DMS 273 treated with DMSO at 0.1 percent for 48 hours (cell line): ENCODE results near the gene ARFGAP2.
A peak's percentile ranks its signal among the peaks of the same experiment; 100 is the strongest.
"Not testable (repeated sequence)": the region's sequence is repeated elsewhere in the genome, so short reads cannot be mapped to it uniquely, and the experiment has no call there.

Experiments used
- DNase-seq: peaks from one replicate; lab custom pipeline; 2025; lab: John Stamatoyannopoulos, UW

Gene ARFGAP2

GRCh38 chr11:47176328-47177228 is at the start of gene ARFGAP2:
ARFGAP2 (minus strand) TSS chr11:47176879; CDS start chr11:47176853, 26 bp downstream.
- peak; percentile 70 for DNase-seq

GRCh38 chr11:47225552-47226400 is 49.1 kb upstream of the ARFGAP2 start:
- no peak for DNase-seq

GRCh38 chr11:47222696-47223095 is 46.0 kb upstream of the ARFGAP2 start:
- DNase-seq = no peak

- DNase-seq = no peak
These were observed 43.7 kb upstream of the ARFGAP2 start for GRCh38 chr11:47220401-47220821.

GRCh38 chr11:47216121-47216798 is 39.6 kb upstream of the ARFGAP2 start:
- no peak for DNase-seq

- no peak for DNase-seq
These were observed 38.8 kb upstream of the ARFGAP2 start for GRCh38 chr11:47215366-47215910.

GRCh38 chr11:47213950-47214565 is 37.4 kb upstream of the ARFGAP2 start:
- DNase-seq = peak; percentile 73

- DNase-seq = no peak
These were observed 36.3 kb upstream of the ARFGAP2 start for GRCh38 chr11:47212938-47213337.

- no peak for DNase-seq
These were observed 31.9 kb upstream of the ARFGAP2 start for GRCh38 chr11:47208628-47209027.

GRCh38 chr11:47208008-47208552 is 31.4 kb upstream of the ARFGAP2 start:
- not testable (repeated sequence) for DNase-seq

- no peak for DNase-seq
These were observed 30.8 kb upstream of the ARFGAP2 start for GRCh38 chr11:47207459-47207858.

- not testable (repeated sequence) for DNase-seq
These were observed 29.9 kb upstream of the ARFGAP2 start for GRCh38 chr11:47206577-47206976.

- no peak for DNase-seq
These were observed 27.9 kb upstream of the ARFGAP2 start for GRCh38 chr11:47204637-47204989.

- no peak for DNase-seq
These were observed 25.9 kb upstream of the ARFGAP2 start for GRCh38 chr11:47202576-47202975.

GRCh38 chr11:47201015-47201414 is 24.3 kb upstream of the ARFGAP2 start:
- DNase-seq = no peak

GRCh38 chr11:47198161-47198560 is 21.5 kb upstream of the ARFGAP2 start:
- DNase-seq = not testable (repeated sequence)

GRCh38 chr11:47192111-47192510 is 15.4 kb upstream of the ARFGAP2 start:
- no peak for DNase-seq

- DNase-seq = not testable (repeated sequence)
These were observed 14.5 kb upstream of the ARFGAP2 start for GRCh38 chr11:47191137-47191536.

GRCh38 chr11:47189100-47189834 is 12.6 kb upstream of the ARFGAP2 start:
- DNase-seq = no peak

- no peak for DNase-seq
These were observed 11.6 kb upstream of the ARFGAP2 start for GRCh38 chr11:47188259-47188658.
